Measurements from ENCODE around the gene RNGTT.
A peak's percentile ranks its signal among the peaks of the same experiment; 100 is the strongest.
"Not testable (repeated sequence)": the region's sequence is repeated elsewhere in the genome, so short reads cannot be mapped to it uniquely, and the experiment has no call there.

The RNGTT gene

GRCh38 chr6:88989215-88989614 is 25.8 kb upstream of the RNGTT start:
- Histone ChIP-seq H3K36me3 (ENCODE audit: insufficient read depth, low read length) (no peaks in the 10 kb centered on the region), H3K27me3 (ENCODE audit: control insufficient read depth in 1 of 2, insufficient read depth in 2 of 2, low read length in 2 of 2) (no peaks in the 10 kb centered on the region), H3K9ac (ENCODE audit: low read length) (no peak overlapping the region), H3K4me1 (ENCODE audit: insufficient read depth, low read length) (no peaks in the 10 kb centered on the region), H3K27ac (ENCODE audit: low read depth, low read length) (no peak overlapping the region), H3K9me3 (ENCODE audit: low read length) (no peaks in the 10 kb centered on the region), H3K4me3 (ENCODE audit: low read depth in 1 of 2, low read length in 2 of 2) (no peak overlapping the region)

GRCh38 chr6:88987922-88988321 is 24.5 kb upstream of the RNGTT start:
- Histone ChIP-seq H3K27ac (ENCODE audit: low read depth, low read length) (no peak overlapping the region), H3K36me3 (ENCODE audit: insufficient read depth, low read length) (no peaks in the 10 kb centered on the region), H3K4me1 (ENCODE audit: insufficient read depth, low read length) (peaks cover 1% of the 10 kb centered on the region), H3K4me3 (ENCODE audit: low read depth in 1 of 2, low read length in 2 of 2) (no peak overlapping the region), H3K9ac (ENCODE audit: low read length) (no peak overlapping the region), H3K9me3 (ENCODE audit: low read length) (no peaks in the 10 kb centered on the region), H3K27me3 (ENCODE audit: control insufficient read depth in 1 of 2, insufficient read depth in 2 of 2, low read length in 2 of 2) (no peaks in the 10 kb centered on the region)

- no peak overlapping the region for H3K4me3 ChIP-seq (ENCODE audit: low read depth in 1 of 2, low read length in 2 of 2)
- no peaks in the 10 kb centered on the region for H3K27me3 ChIP-seq (ENCODE audit: control insufficient read depth in 1 of 2, insufficient read depth in 2 of 2, low read length in 2 of 2)
- no peaks in the 10 kb centered on the region for H3K36me3 ChIP-seq (ENCODE audit: insufficient read depth, low read length)
- no peaks in the 10 kb centered on the region for H3K9me3 ChIP-seq (ENCODE audit: low read length)
- H3K9ac ChIP-seq (ENCODE audit: low read length) = no peak overlapping the region
- peaks cover 3% of the 10 kb centered on the region for H3K4me1 ChIP-seq (ENCODE audit: insufficient read depth, low read length)
- H3K27ac ChIP-seq (ENCODE audit: low read depth, low read length) = no peak overlapping the region
Observed at GRCh38 chr6:88985901-88986300, 22.5 kb upstream of the RNGTT start.

GRCh38 chr6:88984606-88985005 is 21.2 kb upstream of the RNGTT start:
- Histone ChIP-seq H3K27ac (ENCODE audit: low read depth, low read length) (no peak overlapping the region), H3K27me3 (ENCODE audit: control insufficient read depth in 1 of 2, insufficient read depth in 2 of 2, low read length in 2 of 2) (no peaks in the 10 kb centered on the region), H3K4me3 (ENCODE audit: low read depth in 1 of 2, low read length in 2 of 2) (no peak overlapping the region), H3K9ac (ENCODE audit: low read length) (no peak overlapping the region), H3K9me3 (ENCODE audit: low read length) (no peaks in the 10 kb centered on the region), H3K4me1 (ENCODE audit: insufficient read depth, low read length) (peaks cover 3% of the 10 kb centered on the region), H3K36me3 (ENCODE audit: insufficient read depth, low read length) (no peaks in the 10 kb centered on the region)

- no peaks in the 10 kb centered on the region for H3K36me3 ChIP-seq (ENCODE audit: insufficient read depth, low read length)
- no peaks in the 10 kb centered on the region for H3K27me3 ChIP-seq (ENCODE audit: control insufficient read depth in 1 of 2, insufficient read depth in 2 of 2, low read length in 2 of 2)
- peaks cover 3% of the 10 kb centered on the region for H3K4me1 ChIP-seq (ENCODE audit: insufficient read depth, low read length)
- no peak overlapping the region for H3K4me3 ChIP-seq (ENCODE audit: low read depth in 1 of 2, low read length in 2 of 2)
- H3K27ac ChIP-seq (ENCODE audit: low read depth, low read length) = no peak overlapping the region
- no peaks in the 10 kb centered on the region for H3K9me3 ChIP-seq (ENCODE audit: low read length)
- no peak overlapping the region for H3K9ac ChIP-seq (ENCODE audit: low read length)
Observed at GRCh38 chr6:88984152-88984551, 20.7 kb upstream of the RNGTT start.

- Histone ChIP-seq H3K36me3 (ENCODE audit: insufficient read depth, low read length) (no peaks in the 10 kb centered on the region), H3K9ac (ENCODE audit: low read length) (no peak overlapping the region), H3K4me3 (ENCODE audit: low read depth in 1 of 2, low read length in 2 of 2) (no peak overlapping the region), H3K9me3 (ENCODE audit: low read length) (no peaks in the 10 kb centered on the region), H3K27me3 (ENCODE audit: control insufficient read depth in 1 of 2, insufficient read depth in 2 of 2, low read length in 2 of 2) (no peaks in the 10 kb centered on the region), H3K27ac (ENCODE audit: low read depth, low read length) (no peak overlapping the region), H3K4me1 (ENCODE audit: insufficient read depth, low read length) (peaks cover 3% of the 10 kb centered on the region)
Observed at GRCh38 chr6:88983532-88983931, 20.1 kb upstream of the RNGTT start.

GRCh38 chr6:88983129-88983528 is 19.7 kb upstream of the RNGTT start:
- not testable (repeated sequence) for H3K36me3 ChIP-seq (ENCODE audit: insufficient read depth, low read length); H3K27me3 ChIP-seq (ENCODE audit: control insufficient read depth in 1 of 2, insufficient read depth in 2 of 2, low read length in 2 of 2); H3K9me3 ChIP-seq (ENCODE audit: low read length); H3K4me1 ChIP-seq (ENCODE audit: insufficient read depth, low read length); H3K9ac ChIP-seq (ENCODE audit: low read length); H3K4me3 ChIP-seq (ENCODE audit: low read depth in 1 of 2, low read length in 2 of 2)
- H3K27ac ChIP-seq (ENCODE audit: low read depth, low read length) = peak overlapping the region; percentile 30

- no peaks in the 10 kb centered on the region for H3K9me3 ChIP-seq (ENCODE audit: low read length)
- no peaks in the 10 kb centered on the region for H3K27me3 ChIP-seq (ENCODE audit: control insufficient read depth in 1 of 2, insufficient read depth in 2 of 2, low read length in 2 of 2)
- H3K27ac ChIP-seq (ENCODE audit: low read depth, low read length) = peak overlapping the region; percentile 30
- no peaks in the 10 kb centered on the region for H3K36me3 ChIP-seq (ENCODE audit: insufficient read depth, low read length)
- H3K4me1 ChIP-seq (ENCODE audit: insufficient read depth, low read length) = peaks cover 3% of the 10 kb centered on the region
- no peak overlapping the region for H3K4me3 ChIP-seq (ENCODE audit: low read depth in 1 of 2, low read length in 2 of 2)
- H3K9ac ChIP-seq (ENCODE audit: low read length) = no peak overlapping the region
Observed at GRCh38 chr6:88982720-88983119, 19.3 kb upstream of the RNGTT start.

GRCh38 chr6:88975369-88975768 is 12.0 kb upstream of the RNGTT start:
- H3K27me3 ChIP-seq (ENCODE audit: control insufficient read depth in 1 of 2, insufficient read depth in 2 of 2, low read length in 2 of 2) = no peaks in the 10 kb centered on the region

GRCh38 chr6:88972504-88973423 is 9.3 kb upstream of the RNGTT start:
- Histone ChIP-seq H3K9ac (ENCODE audit: low read length) (no peak overlapping the region), H3K9me3 (ENCODE audit: low read length) (no peaks in the 10 kb centered on the region), H3K4me1 (ENCODE audit: insufficient read depth, low read length) (no peaks in the 10 kb centered on the region), H3K36me3 (ENCODE audit: insufficient read depth, low read length) (no peaks in the 10 kb centered on the region), H3K27ac (ENCODE audit: low read depth, low read length) (no peak overlapping the region), H3K4me3 (ENCODE audit: low read depth in 1 of 2, low read length in 2 of 2) (no peak overlapping the region), H3K27me3 (ENCODE audit: control insufficient read depth in 1 of 2, insufficient read depth in 2 of 2, low read length in 2 of 2) (no peaks in the 10 kb centered on the region)

More at GRCh38 chr6:88975369-88975768, 12.0 kb upstream of the RNGTT start:
- H3K4me3 ChIP-seq (ENCODE audit: low read depth in 1 of 2, low read length in 2 of 2) = no peak overlapping the region
- no peak overlapping the region for H3K9ac ChIP-seq (ENCODE audit: low read length)
- no peaks in the 10 kb centered on the region for H3K9me3 ChIP-seq (ENCODE audit: low read length)
- H3K27ac ChIP-seq (ENCODE audit: low read depth, low read length) = no peak overlapping the region
- H3K4me1 ChIP-seq (ENCODE audit: insufficient read depth, low read length) = no peaks in the 10 kb centered on the region
- no peaks in the 10 kb centered on the region for H3K36me3 ChIP-seq (ENCODE audit: insufficient read depth, low read length)

GRCh38 chr6:88970301-88970700 is 6.9 kb upstream of the RNGTT start:
- H3K4me3 ChIP-seq (ENCODE audit: low read depth in 1 of 2, low read length in 2 of 2) = no peak overlapping the region
- no peaks in the 10 kb centered on the region for H3K9me3 ChIP-seq (ENCODE audit: low read length)
- H3K27ac ChIP-seq (ENCODE audit: low read depth, low read length) = no peak overlapping the region
- no peaks in the 10 kb centered on the region for H3K36me3 ChIP-seq (ENCODE audit: insufficient read depth, low read length)
- no peaks in the 10 kb centered on the region for H3K4me1 ChIP-seq (ENCODE audit: insufficient read depth, low read length)
- no peaks in the 10 kb centered on the region for H3K27me3 ChIP-seq (ENCODE audit: control insufficient read depth in 1 of 2, insufficient read depth in 2 of 2, low read length in 2 of 2)
- no peak overlapping the region for H3K9ac ChIP-seq (ENCODE audit: low read length)

- not testable (repeated sequence) for H3K27ac ChIP-seq (ENCODE audit: low read depth, low read length); H3K9ac ChIP-seq (ENCODE audit: low read length); H3K27me3 ChIP-seq (ENCODE audit: control insufficient read depth in 1 of 2, insufficient read depth in 2 of 2, low read length in 2 of 2); H3K4me1 ChIP-seq (ENCODE audit: insufficient read depth, low read length); H3K9me3 ChIP-seq (ENCODE audit: low read length); H3K36me3 ChIP-seq (ENCODE audit: insufficient read depth, low read length); H3K4me3 ChIP-seq (ENCODE audit: low read depth in 1 of 2, low read length in 2 of 2)
Observed at GRCh38 chr6:88969255-88969654, 5.8 kb upstream of the RNGTT start.
